GM13976 (cell line): ENCODE data around the gene RPL35.

Experiments used
- DNase-seq: peaks from one replicate; pipeline ENCODE4 v3.0.0; 2012; ENCODE audit warnings: low spot score
- CTCF ChIP-seq: IDR thresholded peaks from 2 replicates; pipeline ENCODE4 v1.5.1; 2012; ENCODE audit warnings: borderline replicate concordance, mild to moderate bottlenecking; ENCODE audit not compliant: insufficient read depth; ENCODE audit errors: extremely low read depth, missing control alignments, control extremely low read depth
- in situ Hi-C: fragments of 300-500 bp; cut with MboI; formaldehyde crosslinking; loops from one replicate; pipeline ENCODE4 v1.12.0; 2022; ENCODE audit warnings: low sequenced_read_pairs, mixed read lengths, inconsistent platforms; ENCODE audit not compliant: unreplicated experiment

Gene RPL35

GRCh38 chr9:124885551-124885950 lies 23.8 kb upstream of the RPL35 start:
- TF ChIP-seq CTCF, result no peak
- DNase-seq, result peak; percentile 12
- in situ Hi-C loops, result no loop called here

GRCh38 chr9:124884376-124884775 lies 22.6 kb upstream of the RPL35 start:
- TF ChIP-seq CTCF, result no peak
- in situ Hi-C loops, result no loop called here
- no peak for DNase-seq

- in situ Hi-C loops, result no loop called here
- TF ChIP-seq CTCF, result no peak
- no peak for DNase-seq
Measured at GRCh38 chr9:124882231-124882630, 20.5 kb upstream of the RPL35 start.

GRCh38 chr9:124881138-124881743 lies 19.5 kb upstream of the RPL35 start:
- no peak for DNase-seq
- TF ChIP-seq CTCF, result no peak
- in situ Hi-C loops, result no loop called here

GRCh38 chr9:124880501-124880900 lies 18.7 kb upstream of the RPL35 start:
- DNase-seq, result no peak
- no peak for TF ChIP-seq CTCF
- in situ Hi-C loops, result no loop called here

- in situ Hi-C loops, result no loop called here
- DNase-seq, result no peak
- no peak for TF ChIP-seq CTCF
Measured at GRCh38 chr9:124879226-124879625, 17.5 kb upstream of the RPL35 start.
